Uterus (tissue), 4 donors: ENCODE measurements around the gene C19orf38. TPM values are rescaled to one million over a fixed set of nuclear protein-coding genes. Genes with fewer than 3 reads are reported as not detected.

Experiments
- DNase-seq, 2 donors: peaks; one replicate each; pipeline ENCODE4 v3.0.0-alpha.2; 2019 to 2020
- H3K27ac ChIP-seq, 2 donors: fragments of 200-600 bp; sonication (generic); 1 replicate in 1 of 2; 2 replicates in 1 of 2; pipeline ENCODE4 v1.5.1; 2016 to 2018
- H3K27me3 ChIP-seq, 2 donors: fragments of 200-600 bp; sonication (generic); one replicate each; pipeline ENCODE4 v1.5.1; 2018 to 2019; ENCODE audit warnings: control low read depth in 1 of 2
- H3K36me3 ChIP-seq, 2 donors: fragments of 200-600 bp; sonication (generic); one replicate each; pipeline ENCODE4 v1.5.1; 2019; ENCODE audit warnings: control low read depth in 1 of 2
- H3K4me1 ChIP-seq, 2 donors: fragments of 200-600 bp; sonication (generic); one replicate each; pipeline ENCODE4 v1.5.1; 2018 to 2019; ENCODE audit warnings: control low read depth in 1 of 2
- H3K4me3 ChIP-seq, 2 donors: fragments of 200-600 bp; sonication (generic); 1 replicate in 1 of 2; 2 replicates in 1 of 2; pipeline ENCODE4 v1.5.1; 2018 to 2019; ENCODE audit warnings: mild to moderate bottlenecking in 1 of 2
- H3K9me3 ChIP-seq, 2 donors: fragments of 200-600 bp; sonication (generic); one replicate each; pipeline ENCODE4 v1.5.1; 2019; ENCODE audit warnings: control low read depth in 1 of 2
- POLR2A ChIP-seq, 2 donors: fragments of 450-650 bp; IDR thresholded peaks; one replicate each; pipeline ENCODE4 v1.6.1; 2016; ENCODE audit warnings: antibody characterized with exemption in 2 of 2, mild to moderate bottlenecking in 1 of 2, moderate library complexity in 1 of 2
- intact Hi-C: fragments of 100-400 bp; cut with DNase I; formaldehyde crosslinking; loops from one replicate; pipeline ENCODE4 v1.15.1; 2023; ENCODE audit warnings: low total_unique reads
- total RNA-seq, 4 donors: library from RNA; depleted of rRNA in 3 of 4; stranded (reverse); fragments of >200 nt in 3 of 4; gene quantifications; one replicate each; pipeline versions ENCODE4 v1.1.0 to v1.2.4, GENCODE V29; 2014 to 2023
- TF ChIP-seq, protein P1 (sequence below), 4 experiments: fragments of 200-600 bp in 2 of 4; fragments of 450-650 bp in 2 of 4; sonication (generic) in 2 of 4; IDR thresholded peaks; one replicate each; pipeline ENCODE4 v1.5.1; 2016 to 2019; ENCODE audit warnings: antibody characterized with exemption in 4 of 4, mild to moderate bottlenecking in 2 of 4, moderate library complexity in 1 of 4
- donor health status: DM: yes; HTN: yes; CAD: no.

C19orf38 gene
- total RNA-seq, 4 donors from 2014 or later = 2.7 to 25.9 TPM; not detected in 2

- Histone ChIP-seq H3K4me1 (no peaks in the 10 kb centered on the region), H3K27ac (no peak overlapping the region), H3K36me3 (no peaks in the 10 kb centered on the region), H3K27me3 (no peaks in the 10 kb centered on the region), H3K9me3 (no peaks in the 10 kb centered on the region), H3K4me3 (no peak overlapping the region)
- TF ChIP-seq POLR2A (IDR thresholded peaks at IDR 0.05) = no peak
- TF ChIP-seq, protein P1, sequence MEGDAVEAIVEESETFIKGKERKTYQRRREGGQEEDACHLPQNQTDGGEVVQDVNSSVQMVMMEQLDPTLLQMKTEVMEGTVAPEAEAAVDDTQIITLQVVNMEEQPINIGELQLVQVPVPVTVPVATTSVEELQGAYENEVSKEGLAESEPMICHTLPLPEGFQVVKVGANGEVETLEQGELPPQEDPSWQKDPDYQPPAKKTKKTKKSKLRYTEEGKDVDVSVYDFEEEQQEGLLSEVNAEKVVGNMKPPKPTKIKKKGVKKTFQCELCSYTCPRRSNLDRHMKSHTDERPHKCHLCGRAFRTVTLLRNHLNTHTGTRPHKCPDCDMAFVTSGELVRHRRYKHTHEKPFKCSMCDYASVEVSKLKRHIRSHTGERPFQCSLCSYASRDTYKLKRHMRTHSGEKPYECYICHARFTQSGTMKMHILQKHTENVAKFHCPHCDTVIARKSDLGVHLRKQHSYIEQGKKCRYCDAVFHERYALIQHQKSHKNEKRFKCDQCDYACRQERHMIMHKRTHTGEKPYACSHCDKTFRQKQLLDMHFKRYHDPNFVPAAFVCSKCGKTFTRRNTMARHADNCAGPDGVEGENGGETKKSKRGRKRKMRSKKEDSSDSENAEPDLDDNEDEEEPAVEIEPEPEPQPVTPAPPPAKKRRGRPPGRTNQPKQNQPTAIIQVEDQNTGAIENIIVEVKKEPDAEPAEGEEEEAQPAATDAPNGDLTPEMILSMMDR (IDR thresholded peaks at IDR 0.05) = no peak
- no peak for DNase-seq
- intact Hi-C loops = no loop called here
Measured at GRCh38 chr19:10899151-10899653, 51.0 kb downstream of the C19orf38 start.

GRCh38 chr19:10907925-10908324 lies 59.7 kb downstream of the C19orf38 start:
- H3K27ac ChIP-seq = no peak overlapping the region
- no peak for TF ChIP-seq POLR2A (IDR thresholded peaks at IDR 0.05)
- TF ChIP-seq, protein P1 (IDR thresholded peaks at IDR 0.05) = no peak
- H3K4me3 ChIP-seq = no peak overlapping the region
- H3K36me3 ChIP-seq = no peaks in the 10 kb centered on the region
- no peaks in the 10 kb centered on the region for H3K4me1 ChIP-seq
- no peaks in the 10 kb centered on the region for H3K9me3 ChIP-seq
- DNase-seq = no peak
- intact Hi-C loops = no loop called here
- H3K27me3 ChIP-seq = no peaks in the 10 kb centered on the region

GRCh38 chr19:10908380-10908960 lies 60.3 kb downstream of the C19orf38 start:
- Histone ChIP-seq H3K9me3 (no peaks in the 10 kb centered on the region), H3K4me3 (no peak overlapping the region), H3K27ac (no peak overlapping the region), H3K4me1 (no peaks in the 10 kb centered on the region), H3K27me3 (no peaks in the 10 kb centered on the region), H3K36me3 (no peaks in the 10 kb centered on the region)
- no peak for DNase-seq
- intact Hi-C loops = no loop called here
- no peak for TF ChIP-seq POLR2A (IDR thresholded peaks at IDR 0.05)
- TF ChIP-seq, protein P1 (IDR thresholded peaks at IDR 0.05) = no peak

- H3K36me3 ChIP-seq = no peaks in the 10 kb centered on the region
- no peak overlapping the region for H3K27ac ChIP-seq
- no peaks in the 10 kb centered on the region for H3K9me3 ChIP-seq
- H3K4me3 ChIP-seq = no peak overlapping the region
- intact Hi-C loops = no loop called here
- no peaks in the 10 kb centered on the region for H3K27me3 ChIP-seq
- TF ChIP-seq, protein P1 (IDR thresholded peaks at IDR 0.05) = no peak
- TF ChIP-seq POLR2A (IDR thresholded peaks at IDR 0.05) = no peak
- no peak for DNase-seq
- no peaks in the 10 kb centered on the region for H3K4me1 ChIP-seq
Measured at GRCh38 chr19:10911579-10912363, 63.6 kb downstream of the C19orf38 start.

- TF ChIP-seq, protein P1 (IDR thresholded peaks at IDR 0.05) = no peak
- no peak for TF ChIP-seq POLR2A (IDR thresholded peaks at IDR 0.05)
- no peaks in the 10 kb centered on the region for H3K36me3 ChIP-seq
- H3K27me3 ChIP-seq = no peaks in the 10 kb centered on the region
Measured at GRCh38 chr19:10912619-10913018, 64.4 kb downstream of the C19orf38 start.

More at GRCh38 chr19:10912619-10913018, 64.4 kb downstream of the C19orf38 start:
- DNase-seq = no peak
- no peak overlapping the region for H3K27ac ChIP-seq
- no peaks in the 10 kb centered on the region for H3K4me1 ChIP-seq
- no peak overlapping the region for H3K4me3 ChIP-seq
- intact Hi-C loops = no loop called here
- no peaks in the 10 kb centered on the region for H3K9me3 ChIP-seq
